WI38 (cell line): Measurements from ENCODE around the gene DNAJC10.
"Not testable (repeated sequence)": the region's sequence is repeated elsewhere in the genome, so short reads cannot be mapped to it uniquely, and the experiment has no call there.

Source experiments
- H3K4me3 ChIP-seq: 2 replicates; pipeline ENCODE4 v1.5.1; 2011; ENCODE audit warnings: low read depth, mild to moderate bottlenecking, control low read depth, low read length
- CTCF ChIP-seq: IDR thresholded peaks from 2 replicates; pipeline ENCODE4 v1.5.1; 2012; ENCODE audit warnings: low read depth, mild to moderate bottlenecking, control low read depth, low read length

Gene DNAJC10

GRCh38 chr2:182766626-182767025 lies 50.6 kb downstream of the DNAJC10 start:
- H3K4me3 ChIP-seq, result no peak overlapping the region
- TF ChIP-seq CTCF, result no peak

GRCh38 chr2:182767578-182767977 lies 51.5 kb downstream of the DNAJC10 start:
- TF ChIP-seq CTCF, result 0 out of 2 replicates have a peak, but pooled peaks have one; percentile 22
- H3K4me3 ChIP-seq, result no peak overlapping the region

GRCh38 chr2:182768950-182769349 lies 52.9 kb downstream of the DNAJC10 start:
- H3K4me3 ChIP-seq, result not testable (repeated sequence)

GRCh38 chr2:182779323-182779722 lies 63.3 kb downstream of the DNAJC10 start:
- no peak for TF ChIP-seq CTCF

GRCh38 chr2:182781099-182781498 lies 65.0 kb downstream of the DNAJC10 start:
- H3K4me3 ChIP-seq, result not testable (repeated sequence)

More at GRCh38 chr2:182779323-182779722, 63.3 kb downstream of the DNAJC10 start:
- H3K4me3 ChIP-seq, result no peak overlapping the region

GRCh38 chr2:182782686-182783085 lies 66.6 kb downstream of the DNAJC10 start:
- not testable (repeated sequence) for H3K4me3 ChIP-seq

- TF ChIP-seq CTCF, result no peak
- no peak overlapping the region for H3K4me3 ChIP-seq
Measured at GRCh38 chr2:182784058-182784706, 68.1 kb downstream of the DNAJC10 start.

- H3K4me3 ChIP-seq, result no peak overlapping the region
- TF ChIP-seq CTCF, result peak; percentile 14; the same call in 1 of the 2 replicates
Measured at GRCh38 chr2:182784777-182785176, 68.7 kb downstream of the DNAJC10 start.

- TF ChIP-seq CTCF, result no peak
- no peak overlapping the region for H3K4me3 ChIP-seq
Measured at GRCh38 chr2:182792441-182792840, 76.4 kb downstream of the DNAJC10 start.
